GM12891 (cell line): Measurements from ENCODE around the gene UBAP1.
"Not testable (repeated sequence)": the region's sequence is repeated elsewhere in the genome, so short reads cannot be mapped to it uniquely, and the experiment has no call there.

ENCODE experiments used
- POLR2A ChIP-seq: IDR thresholded peaks from 2 replicates; pipeline ENCODE4 v1.6.1; 2011; ENCODE audit warnings: low read depth, low read length, control low read depth
- POLR2AphosphoS5 ChIP-seq: IDR thresholded peaks from 2 replicates; pipeline ENCODE4 v1.6.1; 2011; ENCODE audit warnings: low read depth, low read length, control low read depth

DNA sequence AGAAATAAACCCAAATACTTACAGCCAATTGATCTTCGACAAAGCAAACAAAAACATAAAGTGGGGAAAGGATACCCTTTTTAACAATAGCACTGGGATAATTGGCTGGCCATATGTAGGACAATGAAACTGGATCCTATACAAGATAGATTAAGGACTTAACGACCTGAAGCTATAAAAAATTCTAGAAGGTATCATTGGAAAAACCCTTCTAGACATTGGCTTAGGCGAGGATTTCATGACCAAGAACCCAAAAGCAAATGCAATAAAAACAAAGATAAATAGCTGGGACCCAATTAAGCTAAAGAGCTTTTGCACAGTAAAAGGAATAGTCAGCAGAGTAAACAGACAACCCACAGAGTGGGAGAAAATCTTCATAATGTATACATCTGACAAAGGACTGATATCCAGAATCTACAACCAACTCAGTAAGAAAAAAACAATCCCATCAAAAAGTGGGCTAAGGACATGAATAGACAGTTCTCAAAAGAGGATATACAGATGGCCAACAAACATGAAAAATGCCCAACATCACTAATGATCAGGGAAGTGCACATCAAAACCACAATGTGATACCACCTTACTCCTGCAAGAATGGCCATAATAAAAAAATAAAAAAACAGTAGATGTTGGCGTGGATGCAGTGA lies 35.6 kb downstream of the UBAP1 start:
- not testable (repeated sequence) for TF ChIP-seq POLR2A, POLR2AphosphoS5
